ENCODE measurements around the gene DUSP15. TPM values are rescaled to one million over a fixed set of nuclear protein-coding genes. Genes with fewer than 3 reads are reported as not detected.
"Not testable (repeated sequence)": the region's sequence is repeated elsewhere in the genome, so short reads cannot be mapped to it uniquely, and the experiment has no call there.

The DUSP15 gene
- polyA plus RNA-seq, 2 of the 4 experiments (the other 2 are of a cell fraction), result 0.53 to 1.3 TPM

- TF ChIP-seq HOXA7 (CRISPR knock-in tag; IDR thresholded peaks at IDR 0.05), result no peak
- no peak for TF ChIP-seq HMGXB4 (CRISPR knock-in tag; IDR thresholded peaks at IDR 0.05; ENCODE audit: borderline replicate concordance)
- TF ChIP-seq FOSB (CRISPR knock-in tag; IDR thresholded peaks at IDR 0.05), result no peak
- no peak for TF ChIP-seq RCOR1 (IDR thresholded peaks at IDR 0.05; ENCODE audit: low read depth, low read length)
- no peak for TF ChIP-seq TFCP2L1 (CRISPR knock-in tag; IDR thresholded peaks at IDR 0.05)
- TF ChIP-seq ZC3H11A (IDR thresholded peaks at IDR 0.05), result no peak
- no peak for TF ChIP-seq JUN (IDR thresholded peaks at IDR 0.05)
- FAIRE-seq (no peak), DNase-seq (ENCODE audit: low read depth in 1 of 2, low spot score in 1 of 2) (no peak), ATAC-seq (peak in 1 of 2 experiments; percentile 18; a peak in 1 of 6 replicates)
- POLR2A ChIA-PET, result no interaction called here
- Histone ChIP-seq H3K4me2 (no peak overlapping the region), H3K4me3 (no peak overlapping the region), H3K27ac (no peak overlapping the region), H3K4me1 (no peaks in the 10 kb centered on the region), H3K9me3 (no peaks in the 10 kb centered on the region)
- WGBS (ENCODE audit: missing lambda C conversion rate), result 37% methylated on average over 7 of the region's 7 CpGs
- CTCF ChIA-PET, result interaction anchor here (0.6 to 1.5 kb wide), 7 partner anchors 17 to 117 kb away, joined by 3 to 5 read pairs (median 3); partner anchors contain the start of gene PDRG1
Observed at GRCh38 chr20:31918466-31919105, 48.3 kb upstream of the DUSP15 start.

GRCh38 chr20:31917962-31918412, 47.7 kb upstream of the DUSP15 start:
- 63% methylated on average over 7 of the region's 7 CpGs for WGBS (ENCODE audit: missing lambda C conversion rate)
- H3K4me3 ChIP-seq; H3K27ac ChIP-seq; DNase-seq (ENCODE audit: low read depth in 1 of 2, low spot score in 1 of 2); ATAC-seq; FAIRE-seq; H3K4me2 ChIP-seq; H3K9me3 ChIP-seq; POLR2A ChIA-PET; H3K4me1 ChIP-seq: not testable (repeated sequence)
- CTCF ChIA-PET, result interaction anchor here (0.6 to 1.4 kb wide), 3 partner anchors 34 to 114 kb away, joined by 3 to 5 read pairs (median 3); partner anchors contain the start of gene PDRG1

- DNase-seq (ENCODE audit: low read depth in 1 of 2, low spot score in 1 of 2) (no peak), FAIRE-seq (no peak), ATAC-seq (no peak)
- ChIA-PET CTCF (interaction anchor here (0.8 kb wide), 1 partner anchor 151 kb away, joined by 3 read pairs; no protein-coding TSS in a partner anchor), POLR2A (no interaction called here)
- no peak overlapping the region for H3K27ac ChIP-seq
- TF ChIP-seq RARB (CRISPR knock-in tag; IDR thresholded peaks at IDR 0.05) (no peak), PHF8 (IDR thresholded peaks at IDR 0.05; ENCODE audit: borderline replicate concordance, low read depth) (no peak), CTCF (IDR thresholded peaks at IDR 0.05) (no peak), TFCP2L1 (CRISPR knock-in tag; IDR thresholded peaks at IDR 0.05) (no peak), CBX8 (IDR thresholded peaks at IDR 0.05) (no peak), NPAS2 (CRISPR knock-in tag; IDR thresholded peaks at IDR 0.05; ENCODE audit: borderline replicate concordance) (no peak), JUN (IDR thresholded peaks at IDR 0.05) (no peak), EHF (CRISPR knock-in tag; IDR thresholded peaks at IDR 0.05) (no peak), BHLHE40 (IDR thresholded peaks at IDR 0.05; ENCODE audit: low read depth, low read length) (no peak), KDM5A (IDR thresholded peaks at IDR 0.05) (no peak), ZNF302 (CRISPR knock-in tag; IDR thresholded peaks at IDR 0.05) (no peak), ZC3H11A (IDR thresholded peaks at IDR 0.05) (no peak), BCL3 (IDR thresholded peaks at IDR 0.05) (no peak)
- no peak overlapping the region for H3K4me2 ChIP-seq
- H3K4me3 ChIP-seq, result no peak overlapping the region
- no peaks in the 10 kb centered on the region for H3K9me3 ChIP-seq
- H3K4me1 ChIP-seq, result no peaks in the 10 kb centered on the region
- 63% methylated on average over 4 of the region's 4 CpGs for WGBS (ENCODE audit: missing lambda C conversion rate)
Observed at GRCh38 chr20:31916708-31917107, 46.4 kb upstream of the DUSP15 start.
